Activated CD8-positive, alpha-beta memory T cell treated with anti-CD3 and anti-CD28 coated beads, Interleukin-2, amount 50 U/mL, for 4 hours (primary cell): Measurements from ENCODE around the gene EMX1.

Experiments
- DNase-seq: peaks from one replicate; pipeline ENCODE4 v3.0.0-alpha.2; 2020

The EMX1 gene

DNA sequence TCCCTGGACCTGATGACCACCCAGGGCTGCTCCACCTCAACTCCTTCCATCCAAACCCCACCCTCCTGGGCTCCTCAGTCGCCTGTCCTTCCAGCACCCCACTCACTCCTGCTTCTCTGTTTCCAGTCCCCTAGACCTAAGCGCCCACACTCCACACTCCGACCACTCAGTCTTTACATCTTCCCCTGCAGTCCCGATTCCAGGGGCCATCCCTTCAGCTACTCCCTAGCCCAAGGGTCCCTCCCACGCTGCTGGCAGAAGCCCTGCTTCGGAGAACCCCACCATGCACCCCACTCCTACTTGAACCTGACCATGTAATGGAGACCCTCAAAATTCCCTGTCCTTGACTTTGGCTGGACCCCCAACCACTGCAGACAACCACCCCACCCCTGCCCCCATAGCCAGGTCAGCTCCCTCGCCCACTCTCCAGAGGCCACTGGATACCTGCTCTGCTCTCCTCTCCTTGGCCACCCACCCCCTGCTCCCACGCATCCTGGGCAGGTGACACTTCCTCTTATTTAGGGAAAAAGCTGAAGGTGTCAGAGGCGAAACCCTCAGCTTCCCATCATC, 28.2 kb downstream of the EMX1 start:
- DNase-seq = no peak

DNA sequence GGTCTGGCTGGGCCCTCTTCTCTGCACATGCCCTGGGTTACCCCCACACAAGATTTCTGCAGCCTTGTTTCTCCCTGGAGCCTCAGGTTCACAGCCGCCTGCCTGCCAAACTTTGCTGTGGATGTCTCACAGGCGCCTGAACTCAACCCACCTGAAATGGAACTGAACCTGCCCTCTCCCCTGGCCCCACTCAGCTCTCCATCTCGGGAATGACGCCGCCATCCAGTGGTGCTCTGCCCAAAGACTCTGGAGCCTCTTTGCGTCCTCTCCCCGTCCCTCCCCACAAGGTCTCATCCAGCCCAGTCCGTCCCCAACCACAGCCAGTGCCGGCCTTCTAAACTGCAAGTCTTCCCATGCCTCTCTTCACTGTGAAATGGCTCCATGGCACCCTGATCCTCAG, 29.1 kb downstream of the EMX1 start:
- DNase-seq = no peak

DNA sequence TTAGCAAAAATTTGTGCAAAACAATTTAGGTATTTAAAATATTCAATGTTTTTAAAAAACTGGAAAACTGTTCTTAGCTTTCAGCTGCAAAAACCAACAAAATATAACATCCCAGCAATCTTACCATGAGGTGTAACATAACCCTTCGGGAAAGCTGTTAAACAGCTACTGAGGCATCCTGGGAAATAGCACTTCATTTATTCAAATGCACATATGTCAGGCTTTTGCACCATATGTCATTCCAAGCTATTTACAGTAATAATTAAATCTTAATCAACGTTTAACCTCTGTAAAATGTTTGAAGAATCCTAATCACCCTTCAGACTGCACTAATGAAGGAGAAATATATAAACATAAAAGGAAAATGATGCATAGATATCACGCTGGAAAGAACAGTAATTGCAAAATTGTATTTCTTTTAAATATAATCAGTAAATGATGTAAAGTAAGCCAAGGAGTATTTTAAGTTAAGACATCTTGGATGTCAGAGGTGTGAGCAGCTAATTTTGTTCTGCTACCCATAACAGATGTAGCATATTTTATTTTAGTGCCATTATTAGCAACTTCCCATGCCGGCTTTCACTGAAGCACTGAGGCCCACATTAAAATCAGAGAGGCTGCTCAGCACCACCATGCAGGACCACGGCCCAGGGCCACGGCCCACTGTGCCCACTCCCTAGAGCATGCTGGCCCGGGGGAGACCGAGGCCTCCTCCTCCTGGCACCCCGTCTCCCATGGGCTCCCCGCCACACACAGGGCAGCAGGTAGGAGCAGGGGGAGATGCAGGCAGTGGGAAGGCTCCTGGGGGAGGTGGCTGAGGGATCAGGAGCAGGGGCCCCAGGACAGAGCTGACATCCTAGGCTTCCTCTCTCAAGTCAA, 30.9 kb downstream of the EMX1 start:
- DNase-seq = no peak

DNA sequence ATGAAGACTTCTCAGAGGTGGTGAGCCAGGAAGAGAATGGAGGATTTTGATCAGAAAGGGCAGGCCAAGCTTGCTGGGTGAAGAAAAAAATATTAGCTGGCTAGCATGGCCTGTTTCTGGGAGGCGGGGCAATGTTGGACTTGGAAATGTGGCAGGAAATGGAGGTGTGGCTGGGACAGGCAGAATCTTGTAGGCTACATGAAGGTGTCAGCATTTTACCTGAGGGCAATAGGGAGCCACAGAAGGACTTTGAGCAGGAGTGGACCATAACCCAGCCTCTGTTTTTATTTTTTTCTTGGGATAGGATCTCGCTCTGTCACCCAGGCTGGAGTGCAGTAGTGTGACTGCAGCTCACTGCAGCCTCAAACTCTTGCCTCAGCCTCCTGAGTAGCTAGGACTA, 31.7 kb downstream of the EMX1 start:
- DNase-seq = no peak

DNA sequence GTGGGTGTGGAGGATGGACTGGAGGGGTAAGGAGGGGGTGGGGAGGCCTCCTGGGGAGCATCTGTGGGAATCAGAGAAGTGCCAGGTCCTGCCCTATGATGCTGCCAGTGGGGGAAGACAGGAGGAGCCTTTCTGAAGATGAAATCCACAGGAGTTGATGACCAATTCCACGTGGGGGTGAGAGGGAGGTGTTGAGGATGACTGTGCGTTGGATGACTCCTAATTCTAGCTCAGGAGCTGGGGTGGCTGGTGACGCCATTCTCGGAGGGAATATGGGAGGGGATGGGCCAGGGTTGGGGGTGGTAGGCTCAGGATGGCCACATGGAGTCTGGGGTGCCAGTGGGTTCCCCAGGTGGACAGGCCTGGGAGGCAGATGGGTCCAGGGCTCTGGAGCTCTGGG, 32.3 kb downstream of the EMX1 start:
- DNase-seq = no peak

DNA sequence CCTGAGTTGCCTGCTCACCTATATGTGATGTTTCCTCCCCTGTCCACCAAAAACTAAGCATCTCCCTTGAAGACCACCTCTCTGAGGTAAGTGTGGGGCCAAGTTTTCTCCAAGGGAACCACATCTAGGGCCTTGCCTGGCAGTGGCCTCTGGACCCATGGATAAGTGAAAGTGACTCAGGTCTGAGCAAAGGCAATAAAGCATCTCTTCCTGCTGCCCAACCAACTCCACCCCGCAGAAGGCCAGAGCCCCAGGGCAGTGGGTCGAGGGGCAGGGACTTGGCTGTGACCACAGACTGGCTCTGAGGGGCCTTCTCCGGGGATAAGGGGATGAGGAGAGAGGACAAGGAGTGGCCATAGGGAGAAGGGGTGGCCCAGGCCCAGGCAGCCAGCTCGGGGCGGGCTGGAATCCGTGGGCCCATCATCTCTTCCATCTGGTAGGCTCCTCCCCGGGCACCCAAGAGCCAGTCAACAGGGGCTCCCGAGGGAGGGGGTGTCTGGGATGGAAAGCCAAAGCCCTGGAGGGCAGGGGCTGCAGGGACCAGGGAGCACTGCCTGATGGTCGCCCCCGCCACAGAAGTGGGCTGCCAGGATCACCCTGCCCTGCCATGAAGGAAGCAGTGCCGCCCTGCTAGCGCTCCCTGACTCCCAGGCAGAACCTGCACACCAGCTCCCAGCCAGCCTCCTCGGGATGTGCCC, 33.4 kb downstream of the EMX1 start:
- no peak for DNase-seq

DNA sequence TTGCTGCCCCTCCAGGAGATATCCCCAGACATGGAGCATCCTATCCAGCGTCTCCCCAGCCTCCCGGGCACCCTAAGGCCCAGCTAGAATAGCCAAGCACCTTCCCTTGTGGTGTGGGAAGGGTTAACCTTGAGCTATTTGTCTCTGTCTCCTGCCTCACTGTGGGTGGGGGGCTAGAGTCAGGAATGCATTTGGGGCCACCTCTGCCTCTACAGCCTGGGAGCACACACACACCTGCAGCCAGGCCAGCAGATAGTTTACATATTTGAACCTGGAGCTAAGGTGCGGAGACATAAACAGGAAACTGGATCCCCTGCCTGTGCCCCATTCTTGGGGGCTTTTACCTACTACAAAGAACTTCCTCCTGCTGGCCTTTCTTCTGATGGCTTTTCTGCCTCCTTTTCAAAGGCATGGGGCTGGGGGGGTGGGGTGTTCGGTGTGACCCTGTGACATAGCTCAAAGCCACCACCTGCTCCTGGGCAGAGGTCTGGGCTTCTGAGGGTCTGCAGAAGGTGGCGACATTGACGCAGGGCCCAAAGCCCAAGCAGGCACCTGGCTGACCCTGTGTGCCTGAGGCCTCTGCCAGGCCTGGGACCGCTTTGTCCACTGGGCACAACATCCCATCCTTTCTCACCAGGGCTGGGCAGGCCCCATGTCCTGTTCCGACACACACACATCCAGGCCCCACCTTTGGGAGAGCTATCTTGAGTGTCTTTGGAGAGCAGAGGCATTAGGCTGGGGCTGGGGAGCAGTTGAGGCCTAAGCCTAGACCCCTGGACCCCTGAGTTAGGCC, 34.2 kb downstream of the EMX1 start:
- no peak for DNase-seq

DNA sequence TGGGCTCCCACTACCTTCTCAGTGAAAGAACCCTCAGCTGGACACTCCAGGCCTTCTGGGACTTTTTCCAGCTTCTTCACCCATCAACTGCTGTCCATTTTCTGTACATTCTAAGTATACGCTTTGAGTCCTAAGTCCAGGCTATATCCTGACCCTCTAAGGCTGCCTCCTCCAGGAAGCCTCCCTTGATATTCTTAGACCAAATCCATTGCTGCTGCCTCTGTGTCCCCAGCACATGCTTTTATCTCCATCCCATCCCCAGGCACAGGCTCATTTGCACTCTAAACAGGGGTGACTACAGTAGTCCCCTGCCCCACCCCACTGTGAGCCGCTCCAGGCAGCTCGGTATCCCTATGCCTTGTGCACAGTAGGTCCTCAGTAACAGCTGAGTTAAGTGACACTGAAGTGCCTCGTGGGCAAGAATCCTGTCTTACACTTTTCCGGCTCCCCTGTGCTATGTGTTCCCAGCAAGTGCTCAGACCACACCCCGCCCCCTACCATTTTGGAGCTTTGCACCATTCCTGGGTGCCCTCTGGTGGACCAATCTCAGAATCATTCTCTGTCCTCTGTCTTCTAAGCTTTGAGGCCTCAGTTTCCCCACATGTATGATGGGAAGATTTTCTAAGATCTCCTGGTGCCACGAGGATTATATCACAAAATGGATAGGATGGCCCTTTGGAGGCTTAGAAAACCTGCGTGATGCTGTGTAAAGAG, 34.9 kb downstream of the EMX1 start:
- no peak for DNase-seq

DNA sequence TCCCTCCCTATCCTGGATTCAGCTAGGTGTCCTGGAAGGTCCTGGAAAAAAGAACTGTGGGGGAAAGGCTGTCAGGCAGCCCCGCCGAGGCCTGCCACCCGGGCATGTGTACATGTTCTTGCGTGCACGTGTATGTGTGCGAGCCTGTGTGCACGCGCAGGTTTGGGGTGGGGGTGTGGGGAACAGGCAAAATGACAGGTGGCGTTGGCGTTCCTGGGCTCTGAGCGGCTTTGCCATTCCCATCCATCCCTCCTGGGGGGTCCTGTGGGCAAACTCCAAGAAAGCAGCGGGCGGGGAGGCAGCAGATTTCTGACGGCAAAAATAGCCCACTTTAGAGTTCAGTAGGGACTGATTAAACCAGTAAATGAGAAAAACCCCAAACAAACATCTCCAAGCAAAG, 35.6 kb downstream of the EMX1 start:
- DNase-seq = no peak

DNA sequence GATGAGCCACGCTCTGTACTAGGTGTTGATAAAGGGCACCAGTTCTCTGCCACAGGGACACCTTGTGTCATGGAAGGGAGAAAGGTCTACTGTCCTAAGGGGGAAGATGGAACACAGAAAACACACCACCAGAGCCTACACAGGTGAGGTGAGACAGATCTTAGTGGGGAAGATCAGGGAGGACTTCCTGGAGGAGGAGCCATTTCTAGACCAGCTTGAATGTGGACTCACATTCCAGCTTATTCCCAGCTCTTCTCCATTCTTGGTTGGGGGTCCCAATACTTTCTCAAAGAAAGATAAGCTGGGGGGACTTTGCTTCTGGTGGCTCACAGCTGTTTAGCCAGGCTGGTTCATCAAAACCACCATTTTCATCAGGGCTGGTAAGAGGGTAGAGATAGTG, 36.2 kb downstream of the EMX1 start:
- DNase-seq = no peak

DNA sequence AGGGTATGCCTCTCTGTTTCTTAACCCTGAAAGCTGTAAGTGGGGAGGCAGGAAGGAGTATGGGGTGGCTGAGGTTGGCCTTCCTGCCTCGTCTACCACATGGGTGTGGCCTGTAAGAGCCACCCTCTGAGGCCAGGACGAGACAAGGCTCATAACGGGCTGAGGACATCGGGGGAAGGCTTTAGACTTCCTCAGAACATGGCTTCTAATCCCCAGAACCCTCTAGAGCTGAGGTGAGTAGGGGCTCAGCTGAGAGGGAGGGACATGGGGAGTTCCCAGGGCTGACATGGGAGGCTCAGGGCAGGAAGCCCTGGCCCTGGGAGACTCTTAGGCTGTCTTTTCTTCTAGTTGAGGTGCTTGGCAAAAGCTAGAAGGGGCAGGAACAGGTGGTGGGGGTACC, 36.7 kb downstream of the EMX1 start:
- DNase-seq = no peak

DNA sequence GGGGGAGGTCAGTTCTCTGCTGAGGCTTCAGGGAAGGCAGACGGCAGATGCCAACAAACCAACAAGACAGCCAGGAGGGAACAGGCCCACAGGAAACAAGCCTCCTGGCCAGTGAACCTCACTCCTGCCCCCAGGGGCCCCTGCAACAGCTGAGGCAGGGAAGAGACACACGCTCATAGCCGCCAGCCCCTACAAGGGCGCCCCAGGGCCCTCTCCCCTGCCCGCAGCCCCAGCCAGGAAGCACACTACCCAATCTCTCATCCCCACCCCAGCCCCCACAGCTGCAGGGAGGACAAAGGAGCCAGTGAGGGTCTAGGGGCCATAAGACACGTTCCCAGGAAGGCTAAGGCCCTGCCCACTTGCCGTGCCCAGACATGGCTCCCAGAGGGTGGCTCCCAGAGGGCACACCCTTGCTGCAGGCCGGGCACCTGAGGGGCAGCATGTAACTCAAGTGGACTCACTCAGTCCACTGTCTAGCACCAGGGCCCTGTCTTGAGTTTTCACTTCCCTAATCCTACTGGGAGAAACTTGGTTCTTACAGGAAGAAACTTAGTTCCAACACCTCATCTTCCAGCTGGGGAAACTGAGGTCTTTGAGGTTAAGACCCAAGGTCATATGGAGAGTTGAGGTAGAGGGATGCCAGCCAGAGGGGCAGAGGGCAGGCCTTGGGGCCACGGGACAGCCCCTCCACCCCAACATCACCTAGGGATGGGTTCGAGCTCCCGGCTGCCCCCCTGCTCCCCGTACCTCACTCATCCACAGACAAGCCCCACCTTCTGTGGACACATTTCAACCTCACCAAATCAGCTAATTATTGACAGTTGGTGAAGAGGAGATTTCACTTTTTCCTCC, 37.3 kb downstream of the EMX1 start:
- no peak for DNase-seq

DNA sequence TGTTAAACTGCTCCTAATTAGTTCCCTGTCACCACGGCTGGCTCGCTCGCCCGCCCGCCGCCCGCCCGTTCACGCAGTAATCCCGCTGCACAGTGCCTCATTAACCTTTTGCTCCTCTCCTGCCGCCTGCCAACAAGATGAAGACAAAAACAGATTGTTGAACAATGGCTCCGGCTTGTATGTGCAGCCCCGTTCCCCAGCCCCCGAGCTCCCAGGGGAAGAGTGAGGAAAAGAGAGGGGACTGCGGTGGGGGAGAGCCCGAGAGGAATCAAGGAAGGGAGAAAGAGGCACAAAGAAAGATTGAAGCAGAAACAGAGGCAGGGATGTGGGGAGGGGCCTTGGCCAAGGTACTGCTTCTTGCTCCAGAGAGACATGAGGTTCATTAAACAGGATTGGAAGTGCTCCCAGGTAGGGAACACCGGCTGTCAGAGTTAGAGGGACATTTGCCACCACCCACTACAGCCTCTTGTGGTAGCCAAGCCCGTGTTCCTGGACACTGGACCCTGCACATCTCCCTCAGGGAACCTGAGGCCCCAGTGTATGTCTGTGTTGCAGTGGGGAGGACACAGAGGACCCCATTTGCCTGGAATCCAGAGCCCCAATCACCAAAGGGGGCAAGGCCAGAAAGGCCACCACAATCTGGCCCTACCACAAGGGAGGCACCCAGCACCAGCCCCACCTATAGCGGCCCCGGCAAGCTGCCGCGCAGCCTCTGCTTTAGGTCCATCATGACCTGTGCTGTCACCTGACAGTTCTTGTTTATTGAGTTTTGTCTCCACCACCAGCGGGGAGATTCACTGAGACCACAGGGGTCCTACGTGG, 38.1 kb downstream of the EMX1 start:
- no peak for DNase-seq

DNA sequence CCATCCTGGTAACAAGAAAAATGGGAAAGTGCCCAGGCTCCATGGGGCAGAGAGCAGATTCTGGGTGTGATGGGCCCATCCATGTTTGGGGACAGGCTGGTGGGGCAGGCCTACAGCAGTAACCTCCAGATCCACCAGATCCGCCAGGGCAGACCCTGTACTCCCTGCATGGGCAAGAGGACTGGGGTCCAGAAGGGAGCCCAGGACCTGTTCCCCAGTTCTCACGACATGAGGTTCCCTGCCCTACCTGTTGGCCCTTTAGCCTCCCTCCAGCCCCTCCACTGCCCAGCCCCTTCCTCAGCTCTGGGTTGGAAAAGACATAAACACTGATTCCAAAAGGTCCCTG, 38.7 kb downstream of the EMX1 start:
- no peak for DNase-seq

DNA sequence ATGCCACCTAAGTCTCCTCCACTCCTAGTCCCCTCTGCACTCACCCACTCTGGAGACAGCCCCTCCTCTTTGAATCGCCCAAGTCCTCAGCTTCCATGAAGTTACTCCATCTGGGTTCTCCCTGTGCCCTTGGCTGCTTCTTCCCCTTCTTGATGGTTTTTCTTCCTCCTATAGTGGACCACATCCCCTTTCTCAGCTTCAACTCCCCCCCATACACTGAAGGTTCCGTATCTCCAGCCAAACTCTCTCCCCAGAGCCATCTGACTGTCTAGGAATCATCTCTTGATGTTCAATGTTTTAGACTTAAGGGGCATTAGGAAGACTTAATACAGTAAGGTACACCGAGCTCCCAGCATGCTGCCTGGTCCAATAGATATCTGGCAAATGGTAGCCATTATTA, 39.6 kb downstream of the EMX1 start:
- DNase-seq = no peak

DNA sequence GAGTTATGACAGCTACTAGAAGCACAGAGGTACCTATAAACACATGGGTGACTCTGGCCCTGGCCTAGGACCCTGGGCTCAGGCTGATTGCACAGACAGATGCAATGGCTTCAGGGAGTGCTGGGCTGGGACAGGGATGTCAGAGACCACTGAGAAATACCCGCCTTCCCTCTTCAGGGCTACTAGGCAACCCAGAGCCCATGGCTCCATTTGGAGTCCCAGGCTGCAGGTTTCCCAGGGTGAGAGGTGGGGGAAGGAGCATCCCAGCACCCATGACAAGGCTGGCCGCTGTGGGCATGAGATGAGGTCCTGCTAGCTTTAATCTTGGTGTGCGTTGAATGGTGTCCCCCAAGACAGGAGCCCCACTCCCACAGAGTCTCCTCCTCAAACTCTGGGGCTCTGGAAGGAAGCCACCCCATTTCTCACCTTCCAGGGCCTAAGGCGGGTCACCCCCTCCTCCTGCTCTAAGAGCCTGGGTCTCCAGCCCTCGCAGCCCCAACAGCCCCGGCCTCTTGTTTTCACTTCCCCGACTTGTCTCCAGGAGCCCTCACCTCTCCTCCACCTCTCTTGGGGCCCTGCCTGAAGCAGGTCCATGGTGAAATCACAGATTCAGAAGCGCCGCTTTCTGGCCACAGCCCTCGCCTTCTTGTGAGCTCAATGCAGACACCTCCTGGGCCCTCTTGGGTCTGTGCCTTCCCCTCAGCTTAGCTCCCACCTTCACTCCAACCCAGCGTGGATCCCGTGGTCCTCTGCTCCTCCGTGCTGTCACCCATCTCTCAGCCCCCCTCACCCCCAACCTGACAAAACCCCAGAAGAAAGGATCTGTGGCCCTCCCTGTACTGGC, 41.4 kb downstream of the EMX1 start:
- no peak for DNase-seq

DNA sequence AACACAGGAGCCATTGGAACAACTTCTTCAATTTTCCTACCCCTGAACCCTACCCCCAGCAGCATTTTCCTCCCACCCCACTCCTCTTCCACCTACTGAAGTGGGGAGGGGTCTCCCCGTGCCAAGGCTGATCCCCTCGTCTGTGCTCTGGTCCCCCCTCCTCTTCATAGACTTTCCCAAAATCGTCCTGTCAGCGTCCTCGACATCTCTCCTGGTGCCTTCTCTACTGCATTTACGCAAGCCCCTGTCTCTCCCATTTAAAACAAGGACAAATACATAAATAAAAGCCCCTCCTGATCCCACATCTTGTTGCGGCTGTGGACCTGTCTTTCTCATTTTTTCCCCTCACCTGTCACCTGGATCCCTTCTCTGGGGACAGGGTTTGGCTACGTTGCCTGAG, 42.2 kb downstream of the EMX1 start:
- DNase-seq = no peak

DNA sequence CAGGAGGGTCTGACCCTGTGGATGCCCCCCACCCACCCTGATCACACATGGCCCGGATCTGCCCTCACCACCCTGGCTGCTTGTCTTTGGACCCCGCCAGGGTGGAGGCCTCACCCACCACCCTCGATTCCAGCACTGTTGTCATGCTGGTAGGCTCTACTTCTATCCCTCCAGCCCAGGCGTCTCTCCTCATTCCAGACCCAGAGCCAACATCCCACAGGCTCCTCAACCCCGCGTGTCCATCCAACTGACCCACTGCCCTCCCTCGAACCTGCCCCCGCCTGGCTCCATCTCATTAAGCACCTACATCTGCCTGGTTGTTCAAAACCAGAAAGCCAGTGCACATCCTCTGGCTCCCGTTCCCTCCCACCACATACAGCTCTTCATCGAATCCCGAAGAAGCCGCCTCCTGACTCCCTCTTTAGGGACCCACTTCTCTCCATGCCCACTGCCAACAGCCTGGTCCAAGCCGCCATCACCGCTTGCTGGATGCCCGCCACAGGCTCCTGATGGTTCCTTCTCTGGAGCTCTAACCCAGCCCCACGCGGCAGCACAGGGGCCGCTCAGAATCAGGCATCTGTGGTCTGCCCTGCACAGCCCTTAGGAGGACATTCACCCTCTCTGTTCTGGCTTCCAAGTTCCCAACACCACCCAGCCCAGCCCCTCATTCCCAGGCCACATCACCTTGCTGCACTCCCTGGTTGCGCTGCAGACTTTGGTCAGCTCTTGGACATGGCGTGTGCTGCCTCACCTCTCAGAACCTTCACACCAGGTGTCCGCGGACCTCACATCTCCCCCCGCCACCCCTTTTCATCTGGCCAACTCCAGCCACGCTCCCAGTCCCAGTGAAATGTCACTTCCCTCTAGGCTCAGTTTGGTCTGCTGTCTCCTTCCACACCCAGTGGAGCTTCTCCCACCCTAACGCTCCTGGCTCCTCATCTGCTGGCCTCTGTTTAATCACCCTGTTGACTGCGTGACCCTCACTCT, 43.0 kb downstream of the EMX1 start:
- no peak for DNase-seq
